HUES6 (cell line): ENCODE results near the gene SMIM5.

Experiments used
- H3K27ac ChIP-seq: 2 replicates; pipeline ENCODE4 v1.7.0; 2013; ENCODE audit warnings: low read depth, mild to moderate bottlenecking, low read length, inconsistent platforms
- H3K27me3 ChIP-seq: 2 replicates; pipeline ENCODE4 v1.6.1; 2013; ENCODE audit warnings: low read length; ENCODE audit not compliant: control insufficient read depth, insufficient read depth
- H3K36me3 ChIP-seq: 2 replicates; pipeline ENCODE4 v1.6.1; 2013; ENCODE audit warnings: low read length; ENCODE audit not compliant: control insufficient read depth, insufficient read depth
- H3K4me1 ChIP-seq: 2 replicates; pipeline ENCODE4 v1.6.1; 2013; ENCODE audit warnings: low read length; ENCODE audit not compliant: control insufficient read depth, insufficient read depth
- H3K4me3 ChIP-seq: 2 replicates; pipeline ENCODE4 v1.5.1; 2013; ENCODE audit warnings: low read depth, low read length
- H3K9ac ChIP-seq: one replicate; pipeline ENCODE4 v1.6.1; 2013; ENCODE audit warnings: mild to moderate bottlenecking, low read length
- H3K9me3 ChIP-seq: 2 replicates; pipeline ENCODE4 v1.6.1; 2013; ENCODE audit warnings: low read depth, low read length; ENCODE audit not compliant: control insufficient read depth, insufficient read depth

Gene SMIM5

GRCh38 chr17:75673487-75673886 is 40.3 kb downstream of the SMIM5 start:
- no peaks in the 10 kb centered on the region for H3K9me3 ChIP-seq
- no peaks in the 10 kb centered on the region for H3K4me1 ChIP-seq
- H3K27me3 ChIP-seq, result no peaks in the 10 kb centered on the region
- H3K27ac ChIP-seq, result no peak overlapping the region
- peaks cover 62% of the 10 kb centered on the region for H3K36me3 ChIP-seq
- no peak overlapping the region for H3K9ac ChIP-seq
- H3K4me3 ChIP-seq, result no peak overlapping the region

GRCh38 chr17:75676461-75676860 is 43.2 kb downstream of the SMIM5 start:
- Histone ChIP-seq H3K4me3 (no peak overlapping the region), H3K9me3 (no peaks in the 10 kb centered on the region), H3K4me1 (no peaks in the 10 kb centered on the region), H3K27me3 (no peaks in the 10 kb centered on the region), H3K36me3 (peaks cover 59% of the 10 kb centered on the region), H3K9ac (no peak overlapping the region), H3K27ac (no peak overlapping the region)

- H3K9ac ChIP-seq, result no peak overlapping the region
- no peak overlapping the region for H3K27ac ChIP-seq
- H3K4me1 ChIP-seq, result no peaks in the 10 kb centered on the region
- H3K9me3 ChIP-seq, result no peaks in the 10 kb centered on the region
- H3K36me3 ChIP-seq, result peaks cover 38% of the 10 kb centered on the region
- H3K27me3 ChIP-seq, result no peaks in the 10 kb centered on the region
- H3K4me3 ChIP-seq, result no peak overlapping the region
Measured at GRCh38 chr17:75679706-75680211, 46.5 kb downstream of the SMIM5 start.

- H3K9ac ChIP-seq, result no peak overlapping the region
- H3K27ac ChIP-seq, result no peak overlapping the region
- H3K9me3 ChIP-seq, result no peaks in the 10 kb centered on the region
- peaks cover 38% of the 10 kb centered on the region for H3K36me3 ChIP-seq
- no peaks in the 10 kb centered on the region for H3K27me3 ChIP-seq
- H3K4me1 ChIP-seq, result no peaks in the 10 kb centered on the region
- H3K4me3 ChIP-seq, result no peak overlapping the region
Measured at GRCh38 chr17:75680431-75680830, 47.2 kb downstream of the SMIM5 start.

GRCh38 chr17:75681289-75681688 is 48.1 kb downstream of the SMIM5 start:
- no peaks in the 10 kb centered on the region for H3K27me3 ChIP-seq
- H3K27ac ChIP-seq, result no peak overlapping the region
- H3K4me1 ChIP-seq, result no peaks in the 10 kb centered on the region
- no peaks in the 10 kb centered on the region for H3K9me3 ChIP-seq
- no peak overlapping the region for H3K9ac ChIP-seq
- H3K4me3 ChIP-seq, result no peak overlapping the region
- peaks cover 38% of the 10 kb centered on the region for H3K36me3 ChIP-seq

GRCh38 chr17:75683583-75683982 is 50.3 kb downstream of the SMIM5 start:
- no peak overlapping the region for H3K9ac ChIP-seq
- H3K27me3 ChIP-seq, result no peaks in the 10 kb centered on the region
- peaks cover 33% of the 10 kb centered on the region for H3K36me3 ChIP-seq
- no peaks in the 10 kb centered on the region for H3K4me1 ChIP-seq
- no peak overlapping the region for H3K27ac ChIP-seq
- no peaks in the 10 kb centered on the region for H3K9me3 ChIP-seq
- H3K4me3 ChIP-seq, result no peak overlapping the region

GRCh38 chr17:75684249-75684648 is 51.0 kb downstream of the SMIM5 start:
- Histone ChIP-seq H3K4me1 (no peaks in the 10 kb centered on the region), H3K36me3 (peaks cover 31% of the 10 kb centered on the region), H3K9me3 (no peaks in the 10 kb centered on the region), H3K27ac (no peak overlapping the region), H3K4me3 (no peak overlapping the region), H3K9ac (no peak overlapping the region), H3K27me3 (no peaks in the 10 kb centered on the region)

- peaks cover 24% of the 10 kb centered on the region for H3K36me3 ChIP-seq
- H3K9me3 ChIP-seq, result no peaks in the 10 kb centered on the region
- H3K27ac ChIP-seq, result no peak overlapping the region
- H3K9ac ChIP-seq, result no peak overlapping the region
- no peaks in the 10 kb centered on the region for H3K27me3 ChIP-seq
- no peak overlapping the region for H3K4me3 ChIP-seq
- H3K4me1 ChIP-seq, result no peaks in the 10 kb centered on the region
Measured at GRCh38 chr17:75684924-75685323, 51.7 kb downstream of the SMIM5 start.

GRCh38 chr17:75685499-75685898 is 52.3 kb downstream of the SMIM5 start:
- Histone ChIP-seq H3K27ac (no peak overlapping the region), H3K4me3 (no peak overlapping the region), H3K27me3 (no peaks in the 10 kb centered on the region), H3K36me3 (peaks cover 19% of the 10 kb centered on the region), H3K9me3 (no peaks in the 10 kb centered on the region), H3K9ac (no peak overlapping the region), H3K4me1 (no peaks in the 10 kb centered on the region)

GRCh38 chr17:75688209-75688825 is 55.1 kb downstream of the SMIM5 start:
- H3K9me3 ChIP-seq, result no peaks in the 10 kb centered on the region
- peaks cover 30% of the 10 kb centered on the region for H3K36me3 ChIP-seq
- H3K4me3 ChIP-seq, result no peak overlapping the region
- H3K4me1 ChIP-seq, result peaks cover 13% of the 10 kb centered on the region
- H3K27me3 ChIP-seq, result no peaks in the 10 kb centered on the region
- H3K27ac ChIP-seq, result no peak overlapping the region
- no peak overlapping the region for H3K9ac ChIP-seq

- H3K9ac ChIP-seq, result no peak overlapping the region
- no peak overlapping the region for H3K4me3 ChIP-seq
- H3K9me3 ChIP-seq, result no peaks in the 10 kb centered on the region
- H3K36me3 ChIP-seq, result peaks cover 26% of the 10 kb centered on the region
- H3K27ac ChIP-seq, result no peak overlapping the region
- no peaks in the 10 kb centered on the region for H3K27me3 ChIP-seq
- H3K4me1 ChIP-seq, result peaks cover 24% of the 10 kb centered on the region
Measured at GRCh38 chr17:75689441-75689873, 56.2 kb downstream of the SMIM5 start.
